Measurements from ENCODE around the gene ZC3H7B.
A peak's percentile ranks its signal among the peaks of the same experiment; 100 is the strongest.
"Not testable (repeated sequence)": the region's sequence is repeated elsewhere in the genome, so short reads cannot be mapped to it uniquely, and the experiment has no call there.

ZC3H7B gene, protein sequence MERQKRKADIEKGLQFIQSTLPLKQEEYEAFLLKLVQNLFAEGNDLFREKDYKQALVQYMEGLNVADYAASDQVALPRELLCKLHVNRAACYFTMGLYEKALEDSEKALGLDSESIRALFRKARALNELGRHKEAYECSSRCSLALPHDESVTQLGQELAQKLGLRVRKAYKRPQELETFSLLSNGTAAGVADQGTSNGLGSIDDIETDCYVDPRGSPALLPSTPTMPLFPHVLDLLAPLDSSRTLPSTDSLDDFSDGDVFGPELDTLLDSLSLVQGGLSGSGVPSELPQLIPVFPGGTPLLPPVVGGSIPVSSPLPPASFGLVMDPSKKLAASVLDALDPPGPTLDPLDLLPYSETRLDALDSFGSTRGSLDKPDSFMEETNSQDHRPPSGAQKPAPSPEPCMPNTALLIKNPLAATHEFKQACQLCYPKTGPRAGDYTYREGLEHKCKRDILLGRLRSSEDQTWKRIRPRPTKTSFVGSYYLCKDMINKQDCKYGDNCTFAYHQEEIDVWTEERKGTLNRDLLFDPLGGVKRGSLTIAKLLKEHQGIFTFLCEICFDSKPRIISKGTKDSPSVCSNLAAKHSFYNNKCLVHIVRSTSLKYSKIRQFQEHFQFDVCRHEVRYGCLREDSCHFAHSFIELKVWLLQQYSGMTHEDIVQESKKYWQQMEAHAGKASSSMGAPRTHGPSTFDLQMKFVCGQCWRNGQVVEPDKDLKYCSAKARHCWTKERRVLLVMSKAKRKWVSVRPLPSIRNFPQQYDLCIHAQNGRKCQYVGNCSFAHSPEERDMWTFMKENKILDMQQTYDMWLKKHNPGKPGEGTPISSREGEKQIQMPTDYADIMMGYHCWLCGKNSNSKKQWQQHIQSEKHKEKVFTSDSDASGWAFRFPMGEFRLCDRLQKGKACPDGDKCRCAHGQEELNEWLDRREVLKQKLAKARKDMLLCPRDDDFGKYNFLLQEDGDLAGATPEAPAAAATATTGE

DNA sequence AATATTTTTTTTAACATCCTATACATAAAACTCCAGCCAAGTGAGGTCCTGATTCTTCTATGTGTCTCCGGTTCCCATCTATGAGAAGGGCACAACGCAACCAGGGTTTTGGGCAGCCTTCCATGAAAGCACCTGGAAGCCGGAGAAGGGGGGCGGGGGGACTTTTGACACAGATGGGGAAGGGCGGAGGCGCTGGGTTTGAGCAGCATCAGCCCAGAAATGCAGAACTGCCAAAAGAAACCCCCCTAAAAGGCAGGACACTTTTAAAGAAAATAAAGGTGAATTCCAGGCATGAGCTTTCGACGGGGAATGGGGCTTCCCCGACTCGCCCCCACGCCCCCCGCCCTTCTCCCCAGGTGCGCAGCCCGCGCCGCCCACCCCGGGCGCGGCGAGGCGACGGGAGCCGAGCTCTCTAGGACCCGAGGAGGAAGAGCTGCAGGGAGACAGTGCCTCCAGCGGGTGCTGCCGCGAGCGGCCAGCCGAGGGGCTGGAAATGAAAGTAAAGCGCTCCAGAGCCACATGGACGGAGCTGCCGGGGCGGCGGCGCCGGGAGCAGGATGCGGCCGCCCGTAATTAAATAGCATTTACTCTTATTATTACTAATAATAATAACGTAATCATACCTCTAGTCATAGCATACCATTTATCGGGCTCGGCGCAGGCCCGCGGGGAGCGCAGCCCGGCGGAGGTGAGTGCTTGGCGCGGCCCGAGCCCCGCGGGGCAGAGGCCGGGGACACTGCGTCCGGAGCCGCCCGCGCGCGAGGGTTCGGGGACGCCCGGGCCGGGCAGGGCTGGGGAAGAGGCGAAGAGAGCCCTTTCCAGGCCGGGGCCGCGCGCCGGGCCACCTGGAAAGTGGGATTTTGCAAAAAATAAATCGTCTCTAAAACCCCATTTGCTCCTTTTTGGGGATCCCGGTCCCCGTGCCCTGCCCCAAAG lies at the start of gene ZC3H7B:
ZC3H7B (plus strand) TSS at position 441 of the 936 bp plus-strand sequence. CDS start 19,136 bp downstream, outside the sequence.
- DNase-seq: peak; percentile 65

DNA sequence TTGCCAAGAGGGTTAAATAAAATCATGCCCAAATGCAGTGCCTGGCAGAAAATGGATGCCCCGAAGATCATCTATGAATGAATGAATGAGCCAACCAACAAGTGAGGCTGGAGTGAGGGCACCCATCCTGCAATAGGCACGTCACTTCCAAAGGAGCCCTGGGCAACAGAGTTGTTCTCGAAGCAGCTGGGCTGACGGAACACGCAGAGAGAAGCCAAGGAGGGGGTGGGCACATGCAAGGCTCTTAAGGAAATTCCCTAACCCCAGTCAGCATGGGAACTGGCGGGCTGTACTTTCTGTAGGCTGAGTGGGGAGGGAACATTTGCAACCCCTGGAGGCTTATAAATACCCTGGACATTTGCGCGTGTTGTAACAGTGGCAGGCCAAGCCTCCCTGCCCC lies 49.0 kb upstream of the ZC3H7B start:
- no peak for DNase-seq

DNA sequence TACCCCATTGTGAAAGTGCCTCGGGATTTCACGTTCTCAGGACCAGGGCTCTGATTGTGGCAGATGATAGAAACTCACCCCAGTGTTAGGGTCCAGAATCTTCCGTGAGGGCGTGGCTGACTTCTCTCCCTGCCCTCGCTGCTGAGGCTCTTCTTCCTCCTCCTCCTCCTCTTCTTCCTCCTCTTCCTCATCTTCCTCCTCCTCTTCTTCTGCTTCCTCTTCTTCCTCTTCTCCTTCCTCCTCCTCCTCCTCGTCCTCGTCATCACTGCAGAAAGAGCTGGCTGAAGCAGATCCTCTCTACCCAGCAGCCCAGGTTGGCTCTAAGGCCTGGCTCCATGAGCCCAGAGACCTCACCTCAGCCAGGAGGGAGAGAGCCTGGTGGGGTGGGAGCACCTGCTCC lies 47.1 kb upstream of the ZC3H7B start:
- no peak for DNase-seq

DNA sequence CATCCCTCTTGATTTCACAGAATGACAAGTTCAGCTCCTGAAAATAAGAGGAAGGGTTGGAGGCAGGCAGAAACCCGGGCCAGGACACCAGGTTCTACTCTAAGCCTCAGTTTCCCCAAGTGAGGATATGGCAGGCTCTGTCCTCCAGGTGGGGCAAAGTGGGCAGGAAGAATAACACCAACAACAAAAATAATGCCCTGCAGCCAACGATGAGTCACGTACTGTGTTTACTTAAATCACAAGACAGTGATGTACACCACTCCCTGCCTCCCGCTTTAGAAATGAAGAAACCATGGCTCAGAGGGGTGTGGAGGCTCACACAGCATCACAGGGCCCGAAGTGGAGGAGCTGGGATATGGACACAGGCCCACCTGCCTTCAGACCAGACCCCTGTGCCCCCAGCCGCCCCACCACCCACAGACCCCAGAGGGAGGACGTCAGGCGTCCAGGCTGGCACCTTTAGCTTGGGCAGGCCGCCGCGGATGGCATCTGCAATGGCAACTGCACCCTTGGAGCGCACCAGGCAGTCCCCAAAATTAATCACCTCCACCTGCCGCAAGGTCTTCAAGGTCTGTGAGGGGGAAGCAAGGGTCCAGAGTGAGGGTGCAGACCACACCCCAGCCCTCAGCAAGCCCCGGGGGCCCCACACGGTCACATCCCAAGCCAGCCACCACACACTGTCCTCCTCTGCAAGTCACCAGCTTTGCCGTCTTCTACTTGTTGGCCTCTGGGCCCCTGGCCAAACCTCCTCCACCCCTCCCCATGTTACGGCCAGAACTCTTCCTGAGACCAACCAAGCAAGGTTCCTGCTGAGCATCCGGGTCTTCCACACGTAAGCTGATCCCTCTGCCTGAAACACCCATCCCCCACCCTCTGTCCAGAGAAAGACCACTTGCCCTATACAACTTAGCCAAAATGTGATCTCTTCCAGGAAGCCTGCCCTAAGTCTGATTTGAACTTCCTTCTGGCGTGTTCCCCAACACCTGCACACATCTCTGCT lies 44.8 kb upstream of the ZC3H7B start:
- no peak for DNase-seq

DNA sequence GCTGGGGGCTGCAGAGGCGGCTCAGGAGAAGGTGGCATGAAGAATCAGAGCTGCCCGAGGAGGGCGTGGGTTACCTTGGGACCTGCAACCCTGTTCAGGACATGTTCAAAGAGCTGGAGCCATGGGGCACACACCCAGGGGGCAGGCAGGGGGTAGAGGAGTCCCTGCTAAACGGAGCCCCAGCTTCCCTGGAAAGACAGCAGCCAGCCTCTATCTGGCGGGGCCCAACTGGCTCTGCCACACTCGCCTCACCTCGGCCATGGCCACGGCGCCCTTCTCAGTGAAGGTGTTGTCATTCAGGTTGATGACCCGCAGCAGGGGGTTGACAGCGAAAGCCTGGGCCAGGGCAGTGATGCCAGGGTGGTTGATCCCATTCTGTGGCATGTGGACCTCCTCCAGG lies 43.6 kb upstream of the ZC3H7B start:
- no peak for DNase-seq

DNA sequence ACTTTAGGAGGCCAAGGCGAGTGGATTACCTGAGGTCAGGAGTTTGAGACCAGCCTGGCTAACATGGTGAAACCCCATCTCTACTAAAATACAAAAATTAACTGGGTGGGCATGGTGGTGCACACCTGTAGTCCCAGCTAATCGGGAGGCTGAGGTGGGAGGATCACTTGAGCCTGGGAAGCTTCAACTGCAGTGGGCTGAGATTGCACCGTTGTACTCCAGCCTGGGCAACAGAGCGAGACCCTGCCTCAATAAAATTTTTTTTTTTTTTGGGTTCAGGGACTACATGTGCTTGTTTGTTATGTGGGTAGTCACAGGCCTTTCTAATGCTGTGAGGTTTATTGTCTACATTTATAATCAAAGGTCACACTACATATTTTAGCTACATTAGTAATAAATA lies 41.6 kb upstream of the ZC3H7B start:
- not testable (repeated sequence) for DNase-seq

DNA sequence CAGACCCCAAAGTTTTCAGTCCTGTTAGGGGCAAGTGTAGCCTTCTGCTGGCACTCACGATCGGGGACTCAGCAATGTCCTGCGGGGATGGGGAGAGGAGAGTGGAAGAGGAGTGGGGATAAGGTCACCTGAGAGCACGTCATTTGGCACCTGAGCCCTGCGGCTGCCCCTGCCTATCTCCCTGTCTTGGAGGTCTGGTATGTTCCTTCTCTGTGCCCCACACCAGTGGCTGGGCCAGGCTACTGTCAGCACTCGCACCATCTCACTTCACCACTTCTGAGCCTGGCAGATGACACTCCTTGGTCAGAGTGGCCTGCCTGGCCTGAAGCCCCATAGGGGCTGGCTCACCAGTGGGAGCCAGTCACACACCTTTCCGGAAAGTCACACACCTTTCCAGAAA lies 40.5 kb upstream of the ZC3H7B start:
- no peak for DNase-seq

DNA sequence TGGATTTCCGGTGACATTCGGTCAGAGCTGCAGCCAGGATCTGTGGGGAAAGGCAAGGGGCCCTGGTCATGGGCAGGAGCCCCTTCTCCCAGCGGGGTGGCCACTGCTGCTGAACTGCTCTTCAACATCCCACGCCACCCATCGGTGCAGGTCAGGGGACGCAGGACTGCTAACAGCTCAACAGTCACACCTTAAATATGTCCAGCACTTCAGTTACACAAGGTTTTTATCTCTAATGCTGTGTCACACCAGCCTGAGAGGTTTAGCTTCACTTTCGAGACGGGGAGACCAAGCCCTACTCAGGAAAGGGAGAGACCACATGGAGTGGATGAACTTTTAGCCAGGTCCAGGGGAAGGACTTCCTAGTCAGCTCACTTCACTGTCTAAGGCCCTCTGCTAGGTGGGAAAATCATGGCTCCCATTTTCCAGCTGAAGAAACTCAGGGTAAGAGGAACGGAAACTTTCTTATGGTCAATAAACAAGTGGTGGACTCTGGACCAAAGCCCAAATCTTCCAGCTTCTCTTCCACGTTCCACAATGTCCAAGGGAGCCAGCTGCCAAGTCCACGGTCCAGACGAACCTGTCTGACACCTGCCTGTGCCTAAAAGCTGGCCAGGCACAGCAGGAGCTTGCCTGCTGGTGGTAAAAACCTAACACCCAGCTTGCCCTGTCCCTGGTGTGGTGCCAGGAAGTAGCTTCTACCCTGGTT lies 39.6 kb upstream of the ZC3H7B start:
- no peak for DNase-seq

DNA sequence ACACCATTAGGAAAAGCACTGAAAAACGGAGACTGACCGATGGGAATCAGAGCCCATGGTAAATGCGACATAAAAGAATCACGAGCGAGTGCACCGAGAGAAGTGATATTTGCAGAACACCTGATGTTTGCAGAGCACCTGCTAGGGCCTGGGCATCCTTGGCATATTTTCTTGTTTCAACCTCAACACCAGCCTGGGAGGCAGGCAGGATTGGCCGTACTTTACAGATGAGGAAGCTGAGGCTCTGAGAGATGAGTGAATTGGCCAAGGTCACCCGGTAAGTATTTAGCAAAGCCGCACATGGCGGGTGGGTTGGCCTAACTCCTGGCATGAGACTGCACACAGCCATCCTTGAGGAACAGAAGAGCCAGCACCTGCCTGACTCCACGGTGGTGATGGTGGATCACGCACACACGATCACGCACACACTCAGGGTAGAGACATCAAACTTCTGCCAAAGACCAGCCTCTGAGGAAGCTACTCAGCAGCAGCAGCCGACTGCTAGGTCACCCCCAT lies 39.0 kb upstream of the ZC3H7B start:
- no peak for DNase-seq

DNA sequence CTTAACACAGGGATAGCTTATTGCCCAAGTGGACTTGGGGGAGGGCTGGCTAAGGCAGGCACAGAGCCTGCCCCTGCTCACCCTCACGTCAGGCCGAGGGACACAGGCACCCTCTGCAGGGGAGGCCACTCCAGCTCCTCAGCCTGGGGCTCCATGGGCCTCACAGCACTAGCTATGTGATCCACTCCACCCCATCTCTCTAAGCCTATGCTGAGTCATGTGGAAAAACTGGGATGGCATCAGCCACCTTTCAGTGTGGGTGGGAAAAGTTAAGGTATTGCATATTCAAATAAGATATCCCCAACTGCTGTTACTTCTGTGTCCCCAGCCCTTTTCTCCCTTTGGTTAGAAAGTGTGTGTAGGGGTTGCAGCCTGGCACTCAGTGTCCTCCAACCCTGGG lies 37.6 kb upstream of the ZC3H7B start:
- DNase-seq: no peak

DNA sequence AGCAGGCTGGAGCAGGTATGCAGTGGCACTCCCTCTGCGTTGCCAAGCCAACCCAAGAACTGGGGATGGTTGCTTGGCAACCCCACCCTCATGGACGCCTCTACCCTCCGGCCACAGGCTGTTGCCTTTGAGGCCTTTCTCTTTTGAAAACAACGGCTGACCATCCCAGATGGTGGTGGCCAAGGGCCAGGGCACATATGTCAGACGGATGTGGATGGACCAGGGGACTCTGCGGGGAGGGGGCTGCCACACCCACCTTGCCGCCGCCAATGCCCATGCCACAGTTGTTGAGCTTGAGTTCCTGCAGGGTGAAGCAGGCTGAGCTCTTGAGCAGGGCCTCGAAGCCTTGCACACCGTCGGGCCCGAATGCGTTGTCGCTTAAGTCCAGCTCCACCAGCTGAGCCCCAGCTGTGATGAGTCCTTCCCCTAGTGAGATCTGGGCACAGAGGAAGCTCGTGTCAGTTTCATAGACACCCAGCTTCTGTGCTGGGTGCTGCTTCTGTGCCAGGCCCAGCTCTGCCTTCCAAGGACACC lies 36.9 kb upstream of the ZC3H7B start:
- no peak for DNase-seq

DNA sequence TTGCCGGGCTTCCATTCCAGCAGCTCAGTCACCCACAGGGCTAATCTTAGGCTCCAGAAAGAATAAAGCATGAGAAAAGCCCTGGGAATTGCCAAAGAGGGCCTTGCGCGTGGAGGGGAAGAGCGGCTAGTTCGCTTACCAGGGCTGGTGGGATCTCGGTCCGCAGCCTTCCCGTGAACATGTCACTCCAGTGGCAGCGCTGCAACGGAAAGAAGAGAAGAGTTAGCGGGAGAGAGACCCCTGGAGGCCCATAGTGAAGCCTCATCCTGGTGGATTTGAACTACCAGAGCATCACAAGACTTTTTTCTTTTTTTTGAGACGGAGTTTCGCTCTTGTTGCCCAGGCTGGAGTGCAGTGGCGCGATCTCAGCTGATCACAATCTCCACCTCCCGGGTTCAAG lies 33.4 kb upstream of the ZC3H7B start:
- DNase-seq: no peak

DNA sequence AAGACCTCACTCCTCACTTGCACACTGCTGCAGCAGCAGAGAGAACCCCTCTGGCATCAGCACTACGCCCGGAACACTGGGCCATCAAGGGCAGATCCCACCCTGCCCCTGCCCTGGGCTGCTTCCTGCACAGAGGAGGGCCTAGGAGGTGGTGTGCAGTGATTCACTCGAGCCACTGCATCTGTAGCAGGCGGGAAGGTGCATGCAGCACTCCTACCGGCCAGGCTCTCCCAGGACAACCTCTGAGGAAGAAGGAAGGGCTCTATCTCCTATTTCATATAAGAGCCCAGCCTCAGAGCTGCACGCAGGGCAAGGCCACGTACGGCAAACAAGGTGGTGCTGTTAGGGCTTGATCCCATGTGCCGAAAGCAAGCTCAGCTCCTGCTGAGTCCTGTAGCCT lies 29.5 kb upstream of the ZC3H7B start:
- DNase-seq: no peak

DNA sequence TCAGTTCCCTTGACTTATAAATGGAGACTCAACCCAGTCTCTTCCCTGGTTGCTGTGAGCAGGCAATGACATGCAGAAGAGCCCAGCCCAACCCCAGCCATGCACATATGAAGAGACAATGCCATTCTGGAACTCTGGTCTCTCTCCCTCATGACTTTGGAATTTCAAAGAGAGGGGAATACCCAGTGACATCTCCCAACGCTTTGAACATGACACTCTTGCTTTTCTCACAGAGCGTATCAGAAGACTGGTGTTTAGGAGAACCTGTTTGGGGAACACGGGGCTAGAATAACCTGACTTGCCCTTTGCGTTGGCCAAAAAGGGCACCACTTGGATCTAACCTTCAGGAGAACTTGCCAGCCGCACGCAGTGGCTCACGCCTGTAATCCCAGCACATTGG lies 28.2 kb upstream of the ZC3H7B start:
- DNase-seq: no peak

DNA sequence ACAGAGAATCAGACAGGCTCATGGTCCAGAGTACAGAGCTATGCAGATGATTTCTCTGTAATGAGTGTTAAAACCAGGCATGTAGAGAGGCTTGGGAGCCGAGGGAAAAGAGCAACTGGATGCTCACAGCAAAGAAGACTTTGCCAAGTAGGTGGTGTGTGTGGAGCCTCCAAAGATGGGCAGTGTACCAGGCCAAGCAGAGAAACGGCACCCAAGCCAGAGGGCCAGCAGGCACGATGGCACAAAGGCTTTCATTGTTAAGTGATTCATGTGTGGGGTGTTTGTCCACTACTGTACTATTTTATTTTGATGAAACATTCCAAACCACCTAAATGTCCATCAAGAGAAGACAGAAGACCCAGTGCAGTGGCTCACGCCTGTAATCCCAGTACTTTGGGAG lies 26.5 kb upstream of the ZC3H7B start:
- no peak for DNase-seq

DNA sequence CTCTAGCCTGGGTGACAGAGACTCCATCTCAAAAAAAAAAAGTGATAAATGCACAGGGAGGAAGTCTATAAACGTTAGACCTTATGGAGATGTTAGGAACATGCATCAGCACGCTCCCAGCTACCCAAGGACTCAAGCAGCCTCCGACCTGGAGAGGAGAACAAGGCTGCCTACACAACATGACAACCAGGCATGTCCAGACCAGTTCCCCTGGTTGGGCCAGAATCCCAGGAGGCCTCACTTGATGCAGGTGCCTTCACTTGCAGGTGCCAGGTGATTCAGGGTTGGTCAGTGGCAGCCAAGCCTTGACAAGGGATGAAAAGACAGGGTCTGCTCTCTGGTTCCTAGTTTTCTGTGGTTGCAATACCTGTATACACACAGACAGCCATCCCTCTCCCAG lies 21.3 kb upstream of the ZC3H7B start:
- no peak for DNase-seq

DNA sequence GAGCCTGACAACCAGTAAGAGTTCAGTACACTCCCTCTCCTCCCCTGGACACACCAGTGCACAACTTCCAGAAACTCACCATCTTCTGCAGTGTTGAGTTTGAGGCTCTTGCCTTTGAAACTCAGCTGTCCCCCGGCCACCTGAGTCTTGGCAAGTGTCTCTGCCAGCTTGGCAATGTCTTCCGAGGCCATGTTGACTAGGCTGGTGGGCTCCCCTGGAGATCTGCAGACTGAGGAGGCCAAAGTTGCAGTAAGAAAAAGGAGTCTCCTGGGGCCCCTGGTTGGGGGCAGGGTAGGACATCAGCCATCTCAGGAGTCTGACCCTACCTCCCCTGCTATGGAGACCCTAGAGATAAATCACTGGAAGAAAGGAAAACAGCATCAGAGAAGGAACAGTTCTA lies 20.5 kb upstream of the ZC3H7B start:
- no peak for DNase-seq

DNA sequence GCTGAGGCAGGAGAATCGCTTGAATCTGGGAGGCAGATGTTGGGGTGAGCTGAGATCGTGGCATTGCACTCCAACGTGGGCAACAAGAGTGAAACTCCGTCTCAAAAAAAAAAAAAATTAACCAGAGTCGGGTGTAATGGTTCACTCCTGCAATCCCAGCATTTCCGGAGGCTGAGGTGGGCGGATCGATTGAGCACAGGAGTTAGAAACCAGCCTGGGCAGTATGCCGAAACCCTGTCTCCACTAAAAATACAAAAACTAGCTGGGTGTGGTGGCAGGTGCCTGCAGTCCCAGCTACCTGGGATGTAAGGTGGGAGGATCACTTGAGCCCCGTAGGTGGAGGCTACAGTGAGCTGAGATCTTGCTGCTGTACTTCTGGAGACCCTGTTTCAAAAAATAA lies 16.9 kb upstream of the ZC3H7B start:
- no peak for DNase-seq

DNA sequence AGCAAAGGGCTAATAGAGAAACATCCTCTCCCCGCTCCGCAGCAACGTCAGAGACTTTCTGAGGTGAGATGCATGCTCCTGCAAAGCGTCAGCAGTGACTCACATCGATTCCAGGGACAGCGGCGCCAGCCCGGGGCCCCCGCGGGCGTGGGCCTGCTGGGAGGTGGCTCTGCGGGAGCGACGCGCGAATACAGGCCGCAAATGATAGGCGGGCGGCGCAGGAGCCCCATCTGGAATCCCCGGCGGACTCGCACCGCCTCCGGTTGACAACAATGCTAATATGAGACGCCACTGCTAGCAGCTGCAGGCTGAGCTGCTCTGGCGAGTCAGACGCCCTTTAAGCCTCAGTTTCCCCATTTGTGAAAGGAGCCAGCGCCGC lies 15.9 kb upstream of the ZC3H7B start:
- DNase-seq: no peak

Measured in NCI-H510A (cell line).